GM18507 (cell line): ENCODE results near the gene LILRA1.
"Not testable (repeated sequence)": the region's sequence is repeated elsewhere in the genome, so short reads cannot be mapped to it uniquely, and the experiment has no call there.

Experiments
- DNase-seq: peaks from one replicate; pipeline ENCODE4 v3.0.0; 2011; ENCODE audit warnings: low read depth; ENCODE audit not compliant: insufficient read length; ENCODE audit errors: extremely low spot score
- FAIRE-seq: peaks from 2 replicates; lab custom pipeline; 2011; peaks lifted over from hg19 to GRCh38; lab: Jason Lieb, UNC

The LILRA1 gene

GRCh38 chr19:54575205-54575604 is 18.2 kb upstream of the LILRA1 start:
- not testable (repeated sequence) for FAIRE-seq

GRCh38 chr19:54576411-54576976 is 16.9 kb upstream of the LILRA1 start:
- no peak for FAIRE-seq

More at GRCh38 chr19:54575205-54575604, 18.2 kb upstream of the LILRA1 start:
- DNase-seq = not testable (repeated sequence)

GRCh38 chr19:54577334-54577733 is 16.1 kb upstream of the LILRA1 start:
- FAIRE-seq = no peak
- no peak for DNase-seq

More at GRCh38 chr19:54576411-54576976, 16.9 kb upstream of the LILRA1 start:
- no peak for DNase-seq

- FAIRE-seq, DNase-seq: not testable (repeated sequence)
Measured at GRCh38 chr19:54578268-54578667, 15.2 kb upstream of the LILRA1 start.

GRCh38 chr19:54586397-54586796 is 7.0 kb upstream of the LILRA1 start:
- FAIRE-seq (no peak), DNase-seq (no peak)

- FAIRE-seq = no peak
- DNase-seq = no peak
Measured at GRCh38 chr19:54587026-54587425, 6.4 kb upstream of the LILRA1 start.

GRCh38 chr19:54593931-54594626 is 647 bp downstream of the LILRA1 start:
- DNase-seq, FAIRE-seq: not testable (repeated sequence)

GRCh38 chr19:54594737-54595136 is 1.3 kb downstream of the LILRA1 start:
- no peak for FAIRE-seq
- DNase-seq = no peak

- FAIRE-seq = not testable (repeated sequence)
Measured at GRCh38 chr19:54595680-54596436, 2.4 kb downstream of the LILRA1 start.

GRCh38 chr19:54600212-54600611 is 6.8 kb downstream of the LILRA1 start:
- FAIRE-seq (no peak), DNase-seq (no peak)

More at GRCh38 chr19:54595680-54596436, 2.4 kb downstream of the LILRA1 start:
- DNase-seq = not testable (repeated sequence)

- FAIRE-seq (no peak), DNase-seq (no peak)
Measured at GRCh38 chr19:54606230-54606629, 12.8 kb downstream of the LILRA1 start.

- peak; percentile 94 for FAIRE-seq
- no peak for DNase-seq
Measured at GRCh38 chr19:54606891-54607784, 13.7 kb downstream of the LILRA1 start.

- no peak for FAIRE-seq
Measured at GRCh38 chr19:54607785-54608150, 14.3 kb downstream of the LILRA1 start.

GRCh38 chr19:54608205-54608604 is 14.8 kb downstream of the LILRA1 start:
- DNase-seq = no peak
- no peak for FAIRE-seq

More at GRCh38 chr19:54607785-54608150, 14.3 kb downstream of the LILRA1 start:
- no peak for DNase-seq

GRCh38 chr19:54608792-54609191 is 15.4 kb downstream of the LILRA1 start:
- FAIRE-seq = no peak

GRCh38 chr19:54609356-54609791 is 15.9 kb downstream of the LILRA1 start:
- DNase-seq (no peak), FAIRE-seq (no peak)

More at GRCh38 chr19:54608792-54609191, 15.4 kb downstream of the LILRA1 start:
- no peak for DNase-seq

- FAIRE-seq = peak; percentile 80
Measured at GRCh38 chr19:54612428-54612827, 19.0 kb downstream of the LILRA1 start.

GRCh38 chr19:54614726-54615125 is 21.3 kb downstream of the LILRA1 start:
- FAIRE-seq (no peak), DNase-seq (no peak)

More at GRCh38 chr19:54612428-54612827, 19.0 kb downstream of the LILRA1 start:
- DNase-seq = no peak

- DNase-seq (no peak), FAIRE-seq (no peak)
Measured at GRCh38 chr19:54616057-54616456, 22.6 kb downstream of the LILRA1 start.
